Left kidney (tissue), 2 donors: ENCODE data around the gene LEF1. TPM values are rescaled to one million over a fixed set of nuclear protein-coding genes. Genes with fewer than 3 reads are reported as not detected.
A peak's percentile ranks its signal among the peaks of the same experiment; 100 is the strongest.

Source experiments
- DNase-seq: peaks from one replicate; pipeline ENCODE4 v3.0.0-alpha.2; 2013
- polyA plus RNA-seq: library from polyadenylated mRNA; unstranded; fragments of 120-200 nt; gene quantifications from one replicate; pipeline ENCODE4 v1.2.1, GENCODE V29; 2013; ENCODE audit not compliant: insufficient read length

Gene LEF1
- polyA plus RNA-seq, 1 donor = 83.2 TPM

- DNase-seq = no peak
Observed at GRCh38 chr4:108149588-108150380, 18.9 kb downstream of the LEF1 start.

DNA sequence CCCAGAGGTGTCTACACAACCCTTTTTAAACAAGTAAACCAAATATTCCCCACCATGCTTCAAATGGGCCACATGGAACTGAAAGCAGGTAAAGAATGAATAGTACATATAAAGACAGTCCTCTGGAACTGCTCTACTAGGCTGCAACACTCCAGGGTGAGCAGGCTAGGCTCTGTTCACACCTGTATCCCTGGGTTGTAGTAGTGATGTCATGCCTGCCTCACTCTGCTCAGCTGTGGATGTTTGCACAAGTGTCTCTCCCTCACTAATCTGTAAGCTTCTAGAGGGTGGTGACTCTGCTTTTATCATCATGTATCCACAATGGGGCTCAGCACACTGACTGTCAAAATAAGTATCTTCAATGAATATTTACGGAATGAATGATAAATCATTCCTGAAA lies 20.4 kb downstream of the LEF1 start:
- no peak for DNase-seq

GRCh38 chr4:108146819-108147218 lies 21.9 kb downstream of the LEF1 start:
- DNase-seq = no peak

GRCh38 chr4:108146336-108146735 lies 22.4 kb downstream of the LEF1 start:
- no peak for DNase-seq

DNA sequence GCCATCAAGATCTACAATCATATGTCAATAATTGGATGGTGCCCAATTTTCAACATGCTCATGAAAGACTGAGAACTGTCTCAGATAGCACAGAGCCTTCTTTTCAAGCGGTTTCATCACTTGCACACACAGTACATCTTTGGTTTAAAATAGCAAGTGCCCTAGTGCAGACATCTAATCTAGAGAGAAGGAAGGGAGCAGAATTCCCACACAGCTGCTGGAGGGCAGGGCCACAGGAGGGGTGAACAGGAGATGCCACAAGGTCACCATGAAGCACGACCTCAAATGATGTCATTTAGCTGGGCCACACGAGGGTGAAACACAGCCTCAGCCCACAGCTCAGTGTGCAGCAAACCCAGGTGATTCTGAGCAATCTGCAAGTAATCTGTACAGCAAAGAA lies 24.3 kb downstream of the LEF1 start:
- no peak for DNase-seq

DNA sequence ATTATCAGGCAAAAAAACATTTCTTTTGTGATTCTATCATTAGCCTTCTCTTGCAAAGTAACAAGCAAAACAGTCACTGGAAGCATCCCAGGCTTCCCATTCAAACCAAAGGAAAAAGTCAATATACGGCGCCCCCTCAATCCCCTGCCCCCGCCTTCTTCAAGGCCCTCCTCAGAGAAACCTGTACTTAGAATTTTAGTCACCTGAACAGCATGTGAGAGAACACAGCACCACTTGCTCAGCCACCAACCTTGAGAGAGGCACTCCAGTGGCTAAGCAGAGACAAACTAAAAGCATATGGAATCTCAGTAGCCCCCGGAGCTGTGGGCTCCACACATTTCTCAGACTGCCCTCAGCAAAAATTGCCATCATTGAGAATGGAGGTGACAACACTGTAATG lies 25.2 kb downstream of the LEF1 start:
- no peak for DNase-seq

DNA sequence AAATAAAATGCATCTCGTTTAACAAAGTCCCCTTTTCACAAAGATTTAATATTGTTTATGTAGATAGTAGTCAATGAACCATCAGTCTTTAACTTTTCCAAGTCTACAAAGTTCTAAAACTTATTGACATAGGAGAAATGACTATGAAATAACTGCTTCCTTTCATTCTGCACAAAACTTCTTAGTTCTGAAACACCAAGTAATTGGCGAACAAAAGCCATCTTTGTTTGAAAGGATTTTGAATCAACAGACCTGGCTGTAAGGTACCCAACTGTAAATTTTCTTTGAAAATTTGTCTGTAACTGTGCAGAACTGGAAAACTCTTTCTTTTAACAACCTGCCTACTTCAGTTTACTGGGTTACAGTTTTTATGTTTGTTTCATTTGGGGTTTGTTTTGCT lies 25.9 kb downstream of the LEF1 start:
- no peak for DNase-seq

GRCh38 chr4:108141213-108141950 lies 27.4 kb downstream of the LEF1 start:
- no peak for DNase-seq

GRCh38 chr4:108140328-108140727 lies 28.4 kb downstream of the LEF1 start:
- DNase-seq = no peak

DNA sequence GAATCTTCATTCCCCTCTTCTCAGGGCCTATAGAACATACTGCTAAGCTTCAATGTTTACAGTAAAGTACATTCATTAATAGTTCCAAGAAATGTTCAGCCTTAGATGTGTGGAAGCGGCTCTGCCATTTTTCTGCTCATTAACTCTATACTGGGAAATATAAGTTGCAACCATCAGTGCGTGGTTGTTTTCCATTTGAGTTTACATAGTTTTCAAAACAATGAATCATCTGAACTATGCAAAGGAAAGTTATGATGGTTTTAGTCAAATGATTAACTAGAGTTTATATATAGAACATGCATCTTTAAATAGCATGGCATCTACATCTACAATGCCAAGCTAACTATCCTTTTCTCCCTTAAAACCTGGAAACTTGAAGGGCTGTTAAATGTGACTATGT lies 29.6 kb downstream of the LEF1 start:
- no peak for DNase-seq

DNA sequence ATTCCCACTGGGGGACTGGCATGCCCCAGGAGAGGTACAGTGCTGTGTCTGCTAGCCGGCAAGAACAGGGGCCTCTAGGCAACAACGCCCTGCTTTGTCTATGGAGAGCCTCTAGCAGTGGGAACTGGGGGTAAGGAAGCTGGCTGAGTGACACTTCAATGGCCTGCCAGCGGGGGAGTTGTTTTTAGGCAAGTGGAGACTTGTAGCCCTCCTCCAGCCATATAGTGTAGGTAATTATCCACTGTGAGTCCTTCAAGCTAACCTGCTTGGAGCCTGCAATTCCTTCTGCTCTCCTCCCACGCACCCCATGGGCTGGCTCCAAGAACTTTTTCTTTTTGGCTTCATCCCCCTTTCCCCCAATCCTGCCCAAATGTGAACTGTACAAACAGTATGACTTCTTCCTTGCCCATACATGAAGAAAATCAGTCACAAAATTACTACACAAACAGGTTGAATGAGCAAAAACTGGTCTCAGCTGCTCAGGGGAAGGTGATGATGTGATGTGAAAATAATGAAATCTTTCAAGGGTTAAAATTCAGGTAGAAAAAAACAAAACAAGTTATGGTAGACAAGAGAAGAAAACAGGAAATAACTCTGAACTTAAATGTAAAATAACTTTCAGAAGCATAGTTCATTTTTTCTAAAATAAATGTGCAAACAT lies 33.1 kb downstream of the LEF1 start:
- DNase-seq = no peak

DNA sequence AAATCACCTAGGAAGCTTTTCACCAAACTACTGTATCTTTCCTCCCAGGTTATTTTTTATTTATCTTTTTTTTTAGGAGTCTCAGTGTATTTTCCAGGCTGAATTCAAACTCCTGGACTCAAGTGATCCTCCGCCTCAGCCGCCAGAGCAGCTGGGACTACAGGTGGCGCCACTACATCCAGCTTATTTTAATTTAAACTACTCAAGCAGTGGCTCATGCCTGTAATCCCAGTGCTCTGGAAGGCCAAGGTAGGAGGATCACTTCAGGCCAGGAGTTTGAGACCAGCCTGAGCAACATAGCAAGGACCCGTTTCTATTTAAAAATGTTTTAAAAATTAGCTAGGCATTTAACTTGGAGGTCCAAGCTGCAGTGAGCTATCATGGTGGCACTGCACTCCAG lies 37.8 kb downstream of the LEF1 start:
- no peak for DNase-seq

- no peak for DNase-seq
Observed at GRCh38 chr4:108129196-108129595, 39.5 kb downstream of the LEF1 start.

DNA sequence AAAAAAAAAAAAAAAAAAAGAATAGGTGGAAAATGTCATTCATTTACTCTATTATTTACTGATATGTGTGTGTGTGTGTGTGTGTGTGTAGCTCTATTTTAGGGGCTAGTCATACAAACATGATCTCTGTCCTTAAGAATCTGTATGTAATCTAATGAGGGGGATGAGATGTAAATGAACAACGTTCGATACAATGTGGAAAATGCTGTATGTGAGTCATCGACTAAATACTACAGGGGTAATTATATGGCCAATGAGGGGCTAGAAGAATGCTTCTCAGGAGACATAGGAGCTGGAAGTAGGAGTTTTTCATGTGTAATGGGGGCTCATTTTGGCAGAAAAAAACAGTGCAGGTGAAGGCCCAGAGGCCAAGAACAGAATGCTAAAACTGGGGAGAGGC lies 41.9 kb downstream of the LEF1 start:
- DNase-seq = no peak

GRCh38 chr4:108120789-108121188 lies 47.9 kb downstream of the LEF1 start:
- DNase-seq = no peak

- no peak for DNase-seq
Observed at GRCh38 chr4:108119199-108119800, 49.4 kb downstream of the LEF1 start.

- no peak for DNase-seq
Observed at GRCh38 chr4:108118505-108118904, 50.2 kb downstream of the LEF1 start.

DNA sequence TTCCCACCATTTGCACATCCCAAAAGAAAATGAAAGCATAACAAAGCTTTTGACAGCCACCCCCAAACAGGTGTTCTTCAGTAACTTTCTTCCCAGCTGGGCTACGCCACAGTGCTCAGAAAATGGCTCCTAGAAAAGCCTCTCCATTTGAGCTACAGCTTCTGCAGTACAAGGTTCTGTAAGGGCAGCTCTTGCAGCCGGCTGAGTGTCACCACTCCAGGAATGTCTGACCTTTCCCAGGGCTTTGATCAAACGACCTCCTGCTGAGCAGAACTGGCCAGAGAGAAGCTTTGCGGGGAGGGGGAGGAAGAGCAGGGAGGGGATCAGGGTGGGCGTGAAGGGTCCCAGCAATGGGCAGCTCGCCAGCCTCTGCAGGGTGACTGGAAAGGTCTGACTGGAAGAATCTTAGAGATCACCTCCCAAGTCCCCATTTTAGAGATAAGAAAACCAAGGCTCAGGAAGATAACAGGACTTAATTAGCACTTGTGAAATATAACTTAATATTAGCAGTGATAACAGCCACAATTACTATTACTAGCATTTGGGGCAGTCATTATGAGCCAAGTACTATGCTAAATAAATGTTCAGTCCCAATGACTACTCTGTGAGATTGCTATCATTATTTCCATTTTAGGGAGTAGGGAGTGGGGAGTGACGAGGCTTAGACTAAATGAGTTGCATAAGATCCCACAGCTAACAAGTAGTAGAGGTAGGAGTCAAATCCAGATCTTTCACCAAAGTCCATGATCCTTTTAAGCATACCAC lies 51.1 kb downstream of the LEF1 start:
- no peak for DNase-seq

DNA sequence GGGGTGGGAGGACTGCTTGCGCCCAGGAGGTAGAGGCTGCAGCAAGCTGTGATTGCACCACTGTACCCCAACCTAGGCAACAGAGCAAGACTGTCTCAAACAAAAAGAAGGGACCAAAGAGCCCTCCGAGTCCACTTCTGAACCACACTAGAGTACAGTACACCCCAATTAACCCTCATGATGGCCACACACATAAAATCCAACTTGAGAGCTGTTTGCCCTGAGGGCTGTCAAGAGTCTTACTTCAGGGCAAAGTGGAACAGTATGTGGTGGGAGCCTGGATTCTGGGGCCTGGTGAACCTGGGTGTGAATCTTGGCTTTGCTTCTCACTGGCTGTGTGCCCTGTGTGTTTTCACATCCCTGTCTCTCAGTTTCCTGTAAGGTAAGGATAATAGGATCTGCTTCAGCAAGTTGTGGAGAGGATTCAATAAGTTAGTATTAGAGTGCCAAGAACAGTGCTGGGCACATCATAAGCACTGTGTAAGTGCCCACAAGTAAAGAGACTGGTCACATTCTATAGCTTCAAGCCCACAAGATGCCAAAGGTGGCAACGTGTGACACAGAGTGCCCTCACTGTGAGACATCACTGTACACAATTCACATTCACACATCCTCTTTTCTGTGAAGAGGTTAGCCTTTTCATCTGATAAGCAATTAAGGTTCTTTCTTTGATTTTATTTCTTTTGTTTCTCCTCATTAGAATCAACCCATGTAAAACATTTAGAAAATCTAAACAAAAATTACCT lies 52.1 kb downstream of the LEF1 start:
- no peak for DNase-seq

DNA sequence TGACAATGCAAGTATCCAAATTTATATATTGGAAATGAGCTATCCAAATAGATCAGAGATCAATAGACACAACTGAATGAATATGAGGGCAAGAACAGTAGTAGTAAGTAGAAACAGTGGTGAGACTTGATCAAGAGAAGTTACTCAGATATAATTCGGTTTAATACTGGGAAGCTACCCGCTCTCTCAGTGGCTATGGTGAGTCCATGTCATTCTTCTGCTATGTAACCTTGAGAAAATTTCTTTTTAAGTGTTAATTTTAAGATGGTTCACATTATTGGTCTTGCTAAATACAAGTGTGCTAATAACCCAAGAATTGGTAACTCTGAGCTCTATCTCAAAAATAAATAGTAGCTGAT lies 53.6 kb downstream of the LEF1 start:
- DNase-seq = no peak

- peak; percentile 40 for DNase-seq
Observed at GRCh38 chr4:108114503-108114902, 54.2 kb downstream of the LEF1 start.
